DND-41 (cell line): Measurements from ENCODE around the gene GDPGP1.

Source experiments
- ATAC-seq: fragments of 200-7000 bp; cut with Tn5 transposase; 3 replicates; pipeline ENCODE4 v1.9.1; 2021; ENCODE audit warnings: low read depth; ENCODE audit not compliant: insufficient read depth
- DNase-seq: peaks from one replicate; pipeline ENCODE4 v3.0.0-alpha.2; 2020
- H2AFZ ChIP-seq: 2 replicates; pipeline ENCODE4 v1.6.0; 2012; ENCODE audit warnings: low read depth, low read length
- H3K27ac ChIP-seq: 2 replicates; pipeline ENCODE4 v1.5.1; 2012; ENCODE audit warnings: low read length, inconsistent platforms
- H3K27me3 ChIP-seq: fragments of 200-600 bp; sonication (generic); 2 replicates; pipeline ENCODE4 v1.6.0; 2012; ENCODE audit warnings: low read length, mild to moderate bottlenecking, inconsistent platforms; ENCODE audit not compliant: insufficient read depth, poor library complexity
- H3K36me3 ChIP-seq: 2 replicates; pipeline ENCODE4 v1.5.1; 2012; ENCODE audit warnings: low read length, inconsistent platforms; ENCODE audit not compliant: insufficient read depth
- H3K4me1 ChIP-seq: 2 replicates; pipeline ENCODE4 v1.5.1; 2012; ENCODE audit warnings: mild to moderate bottlenecking, low read length; ENCODE audit not compliant: insufficient read depth
- H3K4me2 ChIP-seq: 2 replicates; pipeline ENCODE4 v1.6.0; 2012; ENCODE audit warnings: mild to moderate bottlenecking, moderate library complexity, low read length, inconsistent platforms; ENCODE audit not compliant: insufficient read depth
- H3K4me3 ChIP-seq, 2 experiments: fragments of 200-600 bp in 1 of 2; shearing (Covaris generic) in 1 of 2; 2 replicates each; pipeline ENCODE4 v1.5.1; 2012 to 2016; ENCODE audit warnings: inconsistent platforms in 2 of 2, low read length in 2 of 2, mild to moderate bottlenecking in 2 of 2, low read depth in 1 of 2, moderate library complexity in 1 of 2
- H3K79me2 ChIP-seq: 2 replicates; pipeline ENCODE4 v1.6.0; 2012; ENCODE audit warnings: low read length, inconsistent platforms; ENCODE audit not compliant: insufficient read depth
- H3K9ac ChIP-seq: 2 replicates; pipeline ENCODE4 v1.6.0; 2012; ENCODE audit warnings: low read depth, mild to moderate bottlenecking, inconsistent platforms, low read length, moderate library complexity
- H3K9me3 ChIP-seq: 2 replicates; pipeline ENCODE4 v1.5.1; 2012; ENCODE audit warnings: low read length, moderate library complexity, mild to moderate bottlenecking, inconsistent platforms; ENCODE audit not compliant: insufficient read depth, severe bottlenecking
- H4K20me1 ChIP-seq: 2 replicates; pipeline ENCODE4 v1.6.0; 2012; ENCODE audit warnings: low read length; ENCODE audit not compliant: insufficient read depth
- EZH2 ChIP-seq: IDR thresholded peaks from 3 replicates; pipeline ENCODE4 v1.6.1; 2012; ENCODE audit warnings: borderline replicate concordance, low read depth, mild to moderate bottlenecking, moderate library complexity, low read length, inconsistent platforms; ENCODE audit not compliant: severe bottlenecking
- TF ChIP-seq, protein P1 (sequence below): IDR thresholded peaks from 2 replicates; pipeline ENCODE4 v1.5.1; 2012; ENCODE audit warnings: borderline replicate concordance, low read length, moderate library complexity, mild to moderate bottlenecking; ENCODE audit not compliant: poor library complexity, severe bottlenecking; ENCODE audit errors: extremely low read depth

GDPGP1 gene

DNA sequence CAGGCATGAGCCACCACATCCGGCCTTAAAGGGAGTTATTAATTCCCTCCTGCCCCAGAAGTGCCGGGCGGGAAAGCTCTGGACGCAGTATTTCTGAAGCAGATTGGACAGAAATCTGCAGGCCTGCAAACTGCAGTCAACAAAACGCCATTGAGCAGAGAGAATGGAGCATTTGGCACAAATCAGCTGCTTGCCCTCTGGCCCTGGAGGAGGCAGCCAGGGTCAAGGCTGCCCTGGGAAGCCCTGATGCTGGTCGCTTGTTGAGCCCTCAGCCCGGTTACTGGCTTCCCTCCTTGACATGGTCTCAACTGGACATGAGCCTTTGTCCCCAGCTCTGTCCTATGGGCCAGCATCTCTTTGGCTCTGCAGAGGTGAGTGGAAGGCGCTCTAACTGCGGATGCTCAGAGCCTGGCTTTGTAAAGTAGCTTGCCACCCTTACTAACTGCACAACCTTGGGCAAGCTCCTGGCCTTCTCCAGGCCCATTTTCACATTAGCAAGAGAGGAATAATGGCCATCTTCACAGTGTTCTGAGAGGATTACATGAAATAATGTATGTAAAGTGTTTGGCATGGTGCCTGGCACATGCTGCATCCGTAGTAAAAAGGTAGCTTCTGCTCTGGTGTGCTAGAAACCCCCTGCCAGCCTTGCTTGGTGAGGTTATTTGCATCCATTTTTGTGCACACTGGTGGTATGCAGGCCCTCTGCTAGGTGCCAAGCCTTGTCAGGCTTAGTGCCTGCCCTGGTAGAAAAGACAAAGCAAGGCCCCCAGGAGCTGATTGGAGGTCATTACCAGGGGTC lies 28.8 kb upstream of the GDPGP1 start:
- Histone ChIP-seq H3K4me1 (peaks cover 16% of the 10 kb centered on the region), H3K9ac (no peak overlapping the region), H3K27me3 (peaks cover 9% of the 10 kb centered on the region), H3K36me3 (no peaks in the 10 kb centered on the region), H4K20me1 (no peaks in the 10 kb centered on the region), H3K4me2 (no peak overlapping the region), H3K9me3 (no peaks in the 10 kb centered on the region), H3K27ac (no peak overlapping the region), H3K79me2 (no peaks in the 10 kb centered on the region), H2AFZ (no peak overlapping the region), H3K4me3 (no peak overlapping the region)
- TF ChIP-seq, protein P1, sequence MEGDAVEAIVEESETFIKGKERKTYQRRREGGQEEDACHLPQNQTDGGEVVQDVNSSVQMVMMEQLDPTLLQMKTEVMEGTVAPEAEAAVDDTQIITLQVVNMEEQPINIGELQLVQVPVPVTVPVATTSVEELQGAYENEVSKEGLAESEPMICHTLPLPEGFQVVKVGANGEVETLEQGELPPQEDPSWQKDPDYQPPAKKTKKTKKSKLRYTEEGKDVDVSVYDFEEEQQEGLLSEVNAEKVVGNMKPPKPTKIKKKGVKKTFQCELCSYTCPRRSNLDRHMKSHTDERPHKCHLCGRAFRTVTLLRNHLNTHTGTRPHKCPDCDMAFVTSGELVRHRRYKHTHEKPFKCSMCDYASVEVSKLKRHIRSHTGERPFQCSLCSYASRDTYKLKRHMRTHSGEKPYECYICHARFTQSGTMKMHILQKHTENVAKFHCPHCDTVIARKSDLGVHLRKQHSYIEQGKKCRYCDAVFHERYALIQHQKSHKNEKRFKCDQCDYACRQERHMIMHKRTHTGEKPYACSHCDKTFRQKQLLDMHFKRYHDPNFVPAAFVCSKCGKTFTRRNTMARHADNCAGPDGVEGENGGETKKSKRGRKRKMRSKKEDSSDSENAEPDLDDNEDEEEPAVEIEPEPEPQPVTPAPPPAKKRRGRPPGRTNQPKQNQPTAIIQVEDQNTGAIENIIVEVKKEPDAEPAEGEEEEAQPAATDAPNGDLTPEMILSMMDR: no peak
- no peak for TF ChIP-seq EZH2
- DNase-seq (no peak), ATAC-seq (no peak)

DNA sequence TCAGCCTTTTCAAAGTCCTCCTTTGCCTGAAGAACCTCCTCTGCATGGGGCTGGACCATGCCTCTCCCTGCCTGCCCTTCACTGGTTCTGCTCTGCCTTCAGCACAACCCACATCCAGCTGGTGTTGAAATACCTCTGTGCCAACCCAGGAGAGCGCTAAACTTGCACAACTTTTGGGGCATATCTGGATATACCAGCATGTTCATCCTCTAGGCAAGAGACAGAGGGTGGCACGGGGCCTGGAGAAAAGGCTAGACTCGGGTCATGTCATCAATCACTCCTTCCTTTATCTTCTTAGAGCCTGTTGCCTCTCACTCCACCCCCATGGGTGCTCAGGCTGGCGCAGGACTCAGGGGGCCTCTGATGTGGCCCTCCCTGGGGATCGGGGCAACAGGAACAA lies 28.1 kb upstream of the GDPGP1 start:
- Histone ChIP-seq H3K27me3 (peaks cover 9% of the 10 kb centered on the region), H2AFZ (no peak overlapping the region), H3K4me1 (peaks cover 11% of the 10 kb centered on the region), H3K79me2 (no peaks in the 10 kb centered on the region), H3K4me3 (no peak overlapping the region), H3K36me3 (no peaks in the 10 kb centered on the region), H3K4me2 (no peak overlapping the region), H3K27ac (no peak overlapping the region), H3K9ac (no peak overlapping the region), H3K9me3 (no peaks in the 10 kb centered on the region), H4K20me1 (no peaks in the 10 kb centered on the region)
- no peak for TF ChIP-seq EZH2
- TF ChIP-seq, protein P1: no peak
- ATAC-seq: no peak
- DNase-seq: no peak

DNA sequence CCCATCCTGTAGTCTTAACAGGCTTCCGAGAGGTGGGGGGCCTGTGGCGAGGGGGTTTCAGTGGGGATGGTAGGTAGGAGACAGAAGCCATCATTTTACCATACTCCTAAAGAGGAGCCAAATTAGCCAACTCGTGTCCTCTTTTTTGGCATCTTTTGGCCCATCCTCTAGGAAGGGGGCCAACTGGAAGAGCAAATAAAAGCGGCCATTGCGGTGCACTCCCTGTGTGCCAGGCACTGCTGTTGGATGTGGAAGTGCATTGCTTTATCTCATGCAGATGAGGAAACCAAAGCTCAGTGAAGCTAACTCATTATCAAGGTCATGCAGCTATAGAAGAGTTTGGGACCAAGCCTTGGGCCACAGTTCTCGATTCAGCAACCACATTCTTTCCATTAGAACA lies 26.8 kb upstream of the GDPGP1 start:
- no peaks in the 10 kb centered on the region for H3K79me2 ChIP-seq

More for the DNA sequence above, 26.8 kb upstream of the GDPGP1 start:
- H3K27ac ChIP-seq: no peak overlapping the region
- H3K4me3 ChIP-seq: no peak overlapping the region
- DNase-seq (no peak), ATAC-seq (no peak)
- TF ChIP-seq EZH2: no peak
- TF ChIP-seq, protein P1: no peak
- no peaks in the 10 kb centered on the region for H3K9me3 ChIP-seq
- H3K9ac ChIP-seq: no peak overlapping the region
- peaks cover 1% of the 10 kb centered on the region for H3K4me1 ChIP-seq
- peaks cover 2% of the 10 kb centered on the region for H3K27me3 ChIP-seq
- H3K36me3 ChIP-seq: no peaks in the 10 kb centered on the region
- no peak overlapping the region for H3K4me2 ChIP-seq
- no peaks in the 10 kb centered on the region for H4K20me1 ChIP-seq
- no peak overlapping the region for H2AFZ ChIP-seq
